Panc1 (cell line): ENCODE results near the gene ENTHD1. TPM values are rescaled to one million over a fixed set of nuclear protein-coding genes. Genes with fewer than 3 reads are reported as not detected.
A peak's percentile ranks its signal among the peaks of the same experiment; 100 is the strongest.

Experiments used
- ATAC-seq: fragments of 200-7000 bp; cut with Tn5 transposase; 2 replicates; pipeline ENCODE4 v1.9.1; 2020; ENCODE audit warnings: mild to moderate bottlenecking, moderate library complexity
- Bru-seq: library from RNA; stranded (reverse); fragments of 400-500 nt; gene quantifications from one replicate; lab custom pipeline; 2021; lab: Mats Ljungman, UMichigan
- BruChase-seq, 2 experiments: library from RNA; stranded (reverse); fragments of 400-500 nt; gene quantifications; one replicate each; lab custom pipeline; 2021; lab: Mats Ljungman, UMichigan
- BruUV-seq: library from RNA; stranded (reverse); fragments of 400-500 nt; replicated peaks from 2 replicates; lab custom pipeline; 2021; lab: Mats Ljungman, UMichigan
- CTCF ChIA-PET: fragments of 300-600 bp; sonication (Branson Sonifier 250); formaldehyde crosslinking; loops from one replicate; lab custom pipeline; 2022; ENCODE audit warnings: antibody characterized with exemption; lab: Charles Lee
- POLR2A ChIA-PET: fragments of 300-600 bp; sonication (Branson Sonifier 250); formaldehyde crosslinking; loops from one replicate; lab custom pipeline; 2022; ENCODE audit warnings: antibody characterized with exemption; lab: Charles Lee
- DNase-seq: peaks from one replicate; pipeline ENCODE4 v3.0.0-alpha.2; 2010; ENCODE audit warnings: low read depth, low spot score
- H3K27ac ChIP-seq: 2 replicates; pipeline ENCODE4 v1.5.1; 2011; ENCODE audit warnings: mild to moderate bottlenecking, low read length, inconsistent platforms
- H3K27me3 ChIP-seq: fragments of 200-500 bp; sonication (Bioruptor generic); 2 replicates; pipeline ENCODE4 v1.6.0; 2014; ENCODE audit warnings: low read length, inconsistent platforms; ENCODE audit not compliant: control insufficient read depth, insufficient read depth
- H3K36me3 ChIP-seq: fragments of 200-500 bp; sonication (Bioruptor generic); 2 replicates; pipeline ENCODE4 v1.5.1; 2014; ENCODE audit warnings: inconsistent platforms, mild to moderate bottlenecking, low read length, moderate library complexity; ENCODE audit not compliant: control insufficient read depth, insufficient read depth
- H3K4me1 ChIP-seq: 2 replicates; pipeline ENCODE4 v1.5.1; 2011; ENCODE audit warnings: inconsistent platforms, mild to moderate bottlenecking, low read length, moderate library complexity; ENCODE audit not compliant: control insufficient read depth, insufficient read depth
- H3K4me3 ChIP-seq, 2 experiments: 2 replicates each; pipeline ENCODE4 v1.5.1; 2011 to 2012; ENCODE audit warnings: low read depth in 2 of 2, low read length in 2 of 2, mild to moderate bottlenecking in 2 of 2, inconsistent platforms in 1 of 2, moderate library complexity in 1 of 2
- H3K9me3 ChIP-seq: fragments of 200-500 bp; sonication (Bioruptor generic); 2 replicates; pipeline ENCODE4 v1.5.1; 2014; ENCODE audit warnings: low read depth, mild to moderate bottlenecking, inconsistent platforms, low read length, moderate library complexity; ENCODE audit not compliant: control insufficient read depth, insufficient read depth
- POLR2AphosphoS5 ChIP-seq: IDR thresholded peaks from 2 replicates; pipeline ENCODE4 v1.6.1; 2012; ENCODE audit warnings: mild to moderate bottlenecking, low read depth, low read length, moderate library complexity
- SIN3A ChIP-seq: IDR thresholded peaks from 2 replicates; pipeline ENCODE4 v1.6.1; 2012; ENCODE audit warnings: low read depth, mild to moderate bottlenecking, low read length, moderate library complexity, borderline replicate concordance; ENCODE audit not compliant: insufficient read depth
- TCF7L2 ChIP-seq: IDR thresholded peaks from 2 replicates; pipeline ENCODE4 v1.6.1; 2011; ENCODE audit warnings: mild to moderate bottlenecking, low read depth, low read length, inconsistent platforms
- in situ Hi-C: cut with HindIII; loops from 2 replicates; pipeline ENCODE4 v1.10.0; 2016; ENCODE audit warnings: low sequenced_read_pairs, low pct_unique_long_range_greater_than_20kb
- intact Hi-C: fragments of 100-400 bp; cut with micrococcal nuclease; formaldehyde crosslinking; loops from one replicate; pipeline ENCODE4 v1.10.0; 2022; ENCODE audit not compliant: unreplicated experiment
- long read RNA-seq: library from polyadenylated mRNA; unstranded; transcript quantifications from one replicate; pipeline ENCODE4 v2.0.0, GENCODE V29; 2021; ENCODE audit not compliant: unreplicated experiment
- polyA plus RNA-seq: library from polyadenylated mRNA; unstranded; fragments of >200 nt; gene quantifications from one replicate; pipeline ENCODE4 v1.2.1, GENCODE V29; 2012; ENCODE audit warnings: missing spikeins; ENCODE audit not compliant: insufficient read length
- total RNA-seq: library from RNA; stranded (reverse); gene quantifications from one replicate; pipeline ENCODE4 v1.2.1, GENCODE V29; 2021; ENCODE audit not compliant: unreplicated experiment
- TF ChIP-seq, protein P1 (sequence below): fragments of 450-650 bp; IDR thresholded peaks from 2 replicates; pipeline ENCODE4 v1.5.1; 2017; ENCODE audit warnings: mild to moderate bottlenecking
- TF ChIP-seq, protein P2 (sequence below), 2 experiments: IDR thresholded peaks; 2 replicates each; pipeline ENCODE4 v1.6.1; 2011 to 2012; ENCODE audit warnings: low read depth in 2 of 2, control low read depth in 1 of 2, low read length in 1 of 2, mild to moderate bottlenecking in 1 of 2, moderate library complexity in 1 of 2; ENCODE audit not compliant: insufficient read depth in 1 of 2

The ENTHD1 gene, protein sequence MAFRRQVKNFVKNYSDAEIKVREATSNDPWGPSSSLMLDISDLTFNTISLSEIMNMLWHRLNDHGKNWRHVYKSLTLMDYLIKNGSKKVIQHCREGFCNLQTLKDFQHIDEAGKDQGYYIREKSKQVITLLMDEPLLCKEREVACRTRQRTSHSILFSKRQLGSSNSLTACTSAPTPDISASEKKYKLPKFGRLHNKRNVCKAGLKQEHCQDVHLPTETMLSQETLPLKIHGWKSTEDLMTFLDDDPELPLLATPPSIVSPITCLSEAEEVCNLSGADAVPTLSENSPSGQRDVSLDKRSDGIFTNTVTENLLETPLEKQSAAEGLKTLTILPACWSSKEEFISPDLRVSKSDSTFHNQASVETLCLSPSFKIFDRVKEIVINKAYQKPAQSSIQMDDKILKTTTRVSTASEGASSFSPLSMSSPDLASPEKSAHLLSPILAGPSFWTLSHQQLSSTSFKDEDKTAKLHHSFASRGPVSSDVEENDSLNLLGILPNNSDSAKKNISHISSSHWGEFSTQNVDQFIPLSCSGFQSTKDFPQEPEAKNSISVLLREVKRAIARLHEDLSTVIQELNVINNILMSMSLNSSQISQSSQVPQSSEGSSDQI
- total RNA-seq (not detected), Bru-seq, nascent RNA (not detected), BruChase-seq, experiment 1, labeled RNA remaining after a 2-hour chase (percentile 1 among the genes with signal in this experiment), BruChase-seq, experiment 2, labeled RNA remaining after a 6-hour chase (percentile 2 among the genes with signal in this experiment)
- not detected for polyA plus RNA-seq
- long read RNA-seq = 0 reads

DNA sequence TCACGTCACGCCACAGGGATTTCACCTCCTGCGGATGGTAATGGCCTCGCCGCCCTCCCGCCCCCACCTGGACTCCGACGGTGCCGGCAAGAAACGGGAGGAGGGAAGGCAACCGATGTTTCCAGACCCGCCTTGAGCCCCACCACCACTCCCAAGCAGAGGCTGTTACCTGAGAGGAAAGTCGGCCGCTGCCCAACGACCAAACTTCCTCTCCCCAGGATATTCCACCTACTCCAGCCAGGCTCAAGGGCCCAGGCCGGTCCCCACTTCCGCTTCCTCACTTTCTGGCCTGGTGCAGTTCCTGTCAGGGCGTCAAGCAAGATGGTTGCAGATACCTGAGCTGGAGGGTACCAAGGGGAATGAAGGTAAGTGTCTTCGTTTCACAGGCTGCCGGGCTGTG is at the start of gene ENTHD1:
Gene ENTHD1, minus strand, starts transcription at position 235 of the 400 bp plus-strand sequence. CDS start 6,012 bp downstream, outside the sequence.
- H3K27ac ChIP-seq = no peak within 1 kb of the TSS
- TF ChIP-seq POLR2AphosphoS5 (no peak), SIN3A (no peak), TCF7L2 (no peak)
- TF ChIP-seq, protein P1, sequence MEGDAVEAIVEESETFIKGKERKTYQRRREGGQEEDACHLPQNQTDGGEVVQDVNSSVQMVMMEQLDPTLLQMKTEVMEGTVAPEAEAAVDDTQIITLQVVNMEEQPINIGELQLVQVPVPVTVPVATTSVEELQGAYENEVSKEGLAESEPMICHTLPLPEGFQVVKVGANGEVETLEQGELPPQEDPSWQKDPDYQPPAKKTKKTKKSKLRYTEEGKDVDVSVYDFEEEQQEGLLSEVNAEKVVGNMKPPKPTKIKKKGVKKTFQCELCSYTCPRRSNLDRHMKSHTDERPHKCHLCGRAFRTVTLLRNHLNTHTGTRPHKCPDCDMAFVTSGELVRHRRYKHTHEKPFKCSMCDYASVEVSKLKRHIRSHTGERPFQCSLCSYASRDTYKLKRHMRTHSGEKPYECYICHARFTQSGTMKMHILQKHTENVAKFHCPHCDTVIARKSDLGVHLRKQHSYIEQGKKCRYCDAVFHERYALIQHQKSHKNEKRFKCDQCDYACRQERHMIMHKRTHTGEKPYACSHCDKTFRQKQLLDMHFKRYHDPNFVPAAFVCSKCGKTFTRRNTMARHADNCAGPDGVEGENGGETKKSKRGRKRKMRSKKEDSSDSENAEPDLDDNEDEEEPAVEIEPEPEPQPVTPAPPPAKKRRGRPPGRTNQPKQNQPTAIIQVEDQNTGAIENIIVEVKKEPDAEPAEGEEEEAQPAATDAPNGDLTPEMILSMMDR = no peak
- TF ChIP-seq, protein P2, sequence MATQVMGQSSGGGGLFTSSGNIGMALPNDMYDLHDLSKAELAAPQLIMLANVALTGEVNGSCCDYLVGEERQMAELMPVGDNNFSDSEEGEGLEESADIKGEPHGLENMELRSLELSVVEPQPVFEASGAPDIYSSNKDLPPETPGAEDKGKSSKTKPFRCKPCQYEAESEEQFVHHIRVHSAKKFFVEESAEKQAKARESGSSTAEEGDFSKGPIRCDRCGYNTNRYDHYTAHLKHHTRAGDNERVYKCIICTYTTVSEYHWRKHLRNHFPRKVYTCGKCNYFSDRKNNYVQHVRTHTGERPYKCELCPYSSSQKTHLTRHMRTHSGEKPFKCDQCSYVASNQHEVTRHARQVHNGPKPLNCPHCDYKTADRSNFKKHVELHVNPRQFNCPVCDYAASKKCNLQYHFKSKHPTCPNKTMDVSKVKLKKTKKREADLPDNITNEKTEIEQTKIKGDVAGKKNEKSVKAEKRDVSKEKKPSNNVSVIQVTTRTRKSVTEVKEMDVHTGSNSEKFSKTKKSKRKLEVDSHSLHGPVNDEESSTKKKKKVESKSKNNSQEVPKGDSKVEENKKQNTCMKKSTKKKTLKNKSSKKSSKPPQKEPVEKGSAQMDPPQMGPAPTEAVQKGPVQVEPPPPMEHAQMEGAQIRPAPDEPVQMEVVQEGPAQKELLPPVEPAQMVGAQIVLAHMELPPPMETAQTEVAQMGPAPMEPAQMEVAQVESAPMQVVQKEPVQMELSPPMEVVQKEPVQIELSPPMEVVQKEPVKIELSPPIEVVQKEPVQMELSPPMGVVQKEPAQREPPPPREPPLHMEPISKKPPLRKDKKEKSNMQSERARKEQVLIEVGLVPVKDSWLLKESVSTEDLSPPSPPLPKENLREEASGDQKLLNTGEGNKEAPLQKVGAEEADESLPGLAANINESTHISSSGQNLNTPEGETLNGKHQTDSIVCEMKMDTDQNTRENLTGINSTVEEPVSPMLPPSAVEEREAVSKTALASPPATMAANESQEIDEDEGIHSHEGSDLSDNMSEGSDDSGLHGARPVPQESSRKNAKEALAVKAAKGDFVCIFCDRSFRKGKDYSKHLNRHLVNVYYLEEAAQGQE (IDR thresholded peaks at IDR 0.05; ENCODE audit: insufficient read depth in 1 of 2, low read depth in 2 of 2, low read length in 1 of 2) = no peak
- ATAC-seq (no peak), DNase-seq (no peak)
- ChIA-PET CTCF (no interaction called here), POLR2A (no interaction called here)
- intact Hi-C loops = no loop called here
- in situ Hi-C loops = no loop called here
- H3K4me3 ChIP-seq = no peak within 1 kb of the TSS
- no peaks in the 10 kb centered on the region for H3K4me1 ChIP-seq
- BruUV-seq = no TSS peak
- no peaks in the 10 kb centered on the region for H3K9me3 ChIP-seq
- peaks cover 4% of the 10 kb centered on the region for H3K27me3 ChIP-seq
- H3K36me3 ChIP-seq = no peaks in the 10 kb centered on the region

DNA sequence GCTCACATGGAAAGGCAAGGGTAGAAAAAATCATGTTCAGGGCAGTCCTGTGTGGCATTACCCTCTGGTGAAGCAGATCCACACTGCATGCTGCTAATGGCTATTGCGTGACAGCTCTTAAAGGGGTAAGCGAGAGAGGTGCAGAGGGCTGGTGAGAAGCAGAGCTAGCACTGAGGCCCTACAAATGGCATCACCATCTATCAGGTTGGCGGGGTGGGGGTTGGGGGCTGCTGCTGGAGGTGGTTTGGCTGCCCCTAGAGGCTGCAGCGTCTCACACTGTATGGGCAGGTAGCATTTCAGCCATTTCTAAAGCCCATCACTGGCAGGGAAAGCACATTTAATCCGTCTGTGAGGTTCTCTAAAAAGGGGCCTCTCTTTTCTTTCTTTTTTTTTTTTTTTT is 49.8 kb upstream of the ENTHD1 start:
- no TSS peak for BruUV-seq
- ATAC-seq (no peak), DNase-seq (no peak)
- H3K4me1 ChIP-seq = no peaks in the 10 kb centered on the region
- no peaks in the 10 kb centered on the region for H3K9me3 ChIP-seq
- no peaks in the 10 kb centered on the region for H3K27me3 ChIP-seq
- intact Hi-C loops = no loop called here
- TF ChIP-seq, protein P2 (IDR thresholded peaks at IDR 0.05; ENCODE audit: insufficient read depth in 1 of 2, low read depth in 2 of 2, low read length in 1 of 2) = no peak
- TF ChIP-seq, protein P1 = peak; percentile 22
- TF ChIP-seq POLR2AphosphoS5 (no peak), TCF7L2 (no peak)
- H3K4me3 ChIP-seq = no peak overlapping the region
- H3K27ac ChIP-seq = no peak overlapping the region
- H3K36me3 ChIP-seq = no peaks in the 10 kb centered on the region
- POLR2A ChIA-PET = interaction anchor here (0.6 kb wide), 1 partner anchor 808 kb away, joined by 7 read pairs; no protein-coding TSS in a partner anchor
- CTCF ChIA-PET = no interaction called here
- in situ Hi-C loops = no loop called here
